Left hindlimb (tissue), 1 donor: ENCODE results near the gene NUP214.
A peak's percentile ranks its signal among the peaks of the same experiment; 100 is the strongest.

Experiments used
- DNase-seq: peaks from one replicate; pipeline ENCODE4 v3.0.0-alpha.2; 2018

The NUP214 gene

GRCh38 chr9:131125288-131126058 lies at the start of gene NUP214:
NUP214 (plus strand) TSS chr9:131125586; CDS start chr9:131125705, 119 bp downstream.
- DNase-seq, result peak; percentile 99

DNA sequence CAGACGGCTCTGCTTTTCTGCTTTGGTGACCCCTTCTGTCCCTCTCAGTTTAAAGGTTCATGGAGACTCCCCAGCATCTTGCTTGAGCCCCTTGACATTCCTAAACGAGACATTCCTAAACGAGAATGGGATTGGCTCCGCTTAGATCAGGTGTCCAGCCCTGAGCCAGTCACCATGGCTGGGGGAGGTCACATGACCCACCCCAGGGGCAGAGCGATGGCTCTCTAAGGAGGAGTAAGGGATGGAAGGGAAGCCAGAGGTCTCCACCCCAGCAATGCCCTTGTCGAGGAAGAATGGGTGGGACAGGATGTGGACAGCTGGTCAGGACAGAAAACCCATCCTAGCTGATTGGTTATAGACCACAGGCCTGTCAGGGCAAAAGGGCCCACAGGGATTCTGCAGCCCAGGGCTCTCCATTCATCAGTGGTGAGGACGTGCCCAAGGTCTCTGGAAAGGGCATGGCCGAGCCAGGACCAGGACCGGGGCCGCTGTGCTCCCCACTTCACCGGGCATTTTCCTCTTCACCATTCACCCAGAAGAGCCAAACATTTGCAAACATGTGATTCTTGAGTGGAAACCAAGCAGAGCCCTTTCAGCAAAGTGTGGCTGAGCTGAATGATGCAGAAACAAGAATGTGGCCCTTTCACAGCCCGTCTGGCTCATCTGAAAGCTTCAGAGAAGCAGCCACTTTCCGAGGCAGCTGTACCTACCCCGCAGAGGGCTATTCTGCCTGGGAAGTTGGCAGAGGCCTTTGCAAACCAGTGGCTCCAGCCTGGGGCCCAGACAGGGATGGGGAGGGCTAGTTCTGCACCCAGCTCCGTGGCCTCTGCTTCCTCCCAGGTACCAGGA lies 48.8 kb upstream of the NUP214 start:
- DNase-seq, result no peak

- DNase-seq, result no peak
Measured at GRCh38 chr9:131078427-131079366, 46.7 kb upstream of the NUP214 start.

DNA sequence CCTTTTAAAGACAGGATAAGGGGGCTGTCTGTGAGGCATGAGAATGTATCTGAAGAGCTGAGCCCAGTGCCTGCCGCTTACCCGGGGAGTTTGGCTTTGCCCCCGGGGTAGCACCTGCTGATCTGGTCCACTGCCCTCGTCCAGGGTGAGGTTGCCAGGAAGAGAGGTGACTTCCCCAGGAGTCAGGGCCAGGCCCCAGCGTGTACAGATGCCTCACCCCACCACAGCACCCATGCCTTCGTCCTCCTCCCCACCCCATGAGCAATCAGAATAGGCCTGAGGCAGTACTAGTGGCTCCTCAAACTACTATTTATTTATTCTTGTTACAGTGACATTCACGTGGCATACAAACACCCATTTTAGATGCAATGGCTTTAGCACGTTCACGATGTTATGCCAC lies 44.8 kb upstream of the NUP214 start:
- DNase-seq, result no peak

DNA sequence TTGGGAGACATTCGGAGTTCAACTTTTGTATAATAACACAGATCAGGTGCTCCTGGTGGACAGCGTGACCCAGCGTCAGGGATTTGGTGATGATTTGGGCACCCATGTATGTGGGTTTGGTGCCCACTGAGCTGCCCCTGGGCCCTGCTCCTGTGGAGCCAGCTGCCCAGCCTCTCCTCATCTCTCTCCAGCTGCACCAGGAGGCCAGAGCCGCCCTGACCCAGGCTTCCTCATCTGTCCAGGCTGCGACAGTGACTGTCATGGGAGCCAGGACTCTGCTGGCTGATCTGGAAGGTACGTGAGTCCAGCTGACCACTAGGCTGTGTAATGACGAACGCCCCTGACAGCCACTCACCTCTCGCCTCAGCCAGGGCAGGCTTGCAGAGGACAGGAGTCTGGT lies 43.5 kb upstream of the NUP214 start:
- DNase-seq, result no peak

- no peak for DNase-seq
Measured at GRCh38 chr9:131082774-131083512, 42.4 kb upstream of the NUP214 start.

DNA sequence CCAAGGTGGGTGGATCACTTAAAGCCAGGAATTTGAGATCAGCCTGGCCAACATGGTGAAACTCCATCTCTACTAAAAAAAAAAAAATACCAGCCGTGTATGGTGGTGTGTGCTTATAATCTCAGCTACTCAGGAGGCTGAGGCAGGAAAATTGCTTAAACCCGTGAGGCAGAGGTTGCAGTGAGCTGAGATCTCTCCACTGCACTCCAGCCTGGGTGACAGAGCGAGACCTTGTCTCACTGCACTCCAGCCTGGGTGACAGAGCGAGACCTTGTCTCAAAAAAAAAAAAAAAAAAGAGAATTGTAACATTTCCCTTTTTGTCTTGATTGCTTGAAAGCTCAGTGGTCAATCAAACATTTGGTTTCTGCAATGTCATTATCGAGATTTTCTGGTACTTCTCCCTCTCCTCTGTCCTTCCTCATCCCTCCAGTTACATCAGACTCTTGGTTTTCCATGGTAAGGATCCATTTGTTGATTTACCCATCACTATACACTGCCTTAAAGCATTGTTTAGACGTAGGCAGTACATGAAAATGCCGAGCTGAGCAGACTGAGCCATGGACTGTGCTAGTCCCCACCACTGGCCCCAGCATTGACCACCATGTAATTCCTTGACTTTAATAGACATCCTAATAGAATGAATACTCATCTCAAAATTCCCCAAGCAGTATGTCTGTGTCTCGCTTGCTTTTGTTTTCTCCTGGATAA lies 40.6 kb upstream of the NUP214 start:
- no peak for DNase-seq

DNA sequence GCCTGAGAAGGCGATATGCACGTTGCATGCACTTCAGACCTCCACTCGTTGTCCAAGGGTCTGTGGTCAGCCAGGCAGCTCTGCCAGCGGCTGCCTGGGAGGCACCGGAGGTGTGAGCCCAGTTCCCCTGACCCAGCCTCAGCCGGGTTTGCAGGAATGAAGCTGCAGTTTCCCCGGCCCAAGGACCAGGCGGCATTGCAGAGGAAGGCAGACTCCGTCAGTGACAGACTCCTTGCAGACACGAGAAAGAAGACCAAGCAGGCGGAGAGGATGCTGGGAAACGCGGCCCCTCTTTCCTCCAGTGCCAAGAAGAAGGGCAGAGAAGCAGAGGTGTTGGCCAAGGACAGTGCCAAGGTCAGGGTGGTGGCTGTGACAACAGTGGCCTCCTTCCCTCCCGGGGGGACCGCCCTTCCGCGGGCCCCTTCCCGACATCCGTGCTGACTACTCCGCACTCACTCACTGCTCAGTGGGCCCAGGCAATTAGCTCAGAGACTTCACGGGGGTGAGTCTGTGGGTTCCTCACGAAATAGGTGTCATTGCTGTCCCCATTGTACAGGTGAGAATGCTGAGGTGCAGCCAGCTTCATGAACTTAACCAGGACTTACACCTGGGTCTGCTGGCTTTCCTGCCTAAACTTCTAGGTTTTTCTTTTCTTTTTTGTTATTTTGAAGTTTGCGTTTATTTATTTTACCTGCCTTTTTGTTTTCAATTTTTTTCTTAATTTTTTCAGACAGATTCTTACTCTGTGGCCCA lies 39.8 kb upstream of the NUP214 start:
- DNase-seq, result no peak

DNA sequence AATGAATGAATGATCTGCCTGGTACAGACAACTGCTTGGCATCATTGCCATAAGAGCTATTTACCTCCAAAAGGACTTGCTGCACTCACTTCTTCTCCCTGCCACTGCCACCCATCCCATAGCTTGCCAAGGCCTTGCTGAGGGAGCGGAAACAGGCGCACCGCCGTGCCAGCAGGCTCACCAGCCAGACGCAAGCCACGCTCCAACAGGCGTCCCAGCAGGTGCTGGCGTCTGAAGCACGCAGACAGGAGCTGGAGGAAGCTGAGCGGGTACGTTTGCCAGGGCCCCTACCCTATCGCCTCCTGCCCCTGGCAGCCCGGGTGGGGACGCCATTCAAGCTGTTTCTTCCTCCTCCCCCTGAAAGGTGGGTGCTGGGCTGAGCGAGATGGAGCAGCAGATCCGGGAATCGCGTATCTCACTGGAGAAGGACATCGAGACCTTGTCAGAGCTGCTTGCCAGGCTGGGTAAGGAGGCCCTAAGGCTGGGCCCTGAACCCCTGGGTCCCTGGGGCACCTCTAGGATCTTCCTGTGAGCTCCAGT lies 38.0 kb upstream of the NUP214 start:
- no peak for DNase-seq

DNA sequence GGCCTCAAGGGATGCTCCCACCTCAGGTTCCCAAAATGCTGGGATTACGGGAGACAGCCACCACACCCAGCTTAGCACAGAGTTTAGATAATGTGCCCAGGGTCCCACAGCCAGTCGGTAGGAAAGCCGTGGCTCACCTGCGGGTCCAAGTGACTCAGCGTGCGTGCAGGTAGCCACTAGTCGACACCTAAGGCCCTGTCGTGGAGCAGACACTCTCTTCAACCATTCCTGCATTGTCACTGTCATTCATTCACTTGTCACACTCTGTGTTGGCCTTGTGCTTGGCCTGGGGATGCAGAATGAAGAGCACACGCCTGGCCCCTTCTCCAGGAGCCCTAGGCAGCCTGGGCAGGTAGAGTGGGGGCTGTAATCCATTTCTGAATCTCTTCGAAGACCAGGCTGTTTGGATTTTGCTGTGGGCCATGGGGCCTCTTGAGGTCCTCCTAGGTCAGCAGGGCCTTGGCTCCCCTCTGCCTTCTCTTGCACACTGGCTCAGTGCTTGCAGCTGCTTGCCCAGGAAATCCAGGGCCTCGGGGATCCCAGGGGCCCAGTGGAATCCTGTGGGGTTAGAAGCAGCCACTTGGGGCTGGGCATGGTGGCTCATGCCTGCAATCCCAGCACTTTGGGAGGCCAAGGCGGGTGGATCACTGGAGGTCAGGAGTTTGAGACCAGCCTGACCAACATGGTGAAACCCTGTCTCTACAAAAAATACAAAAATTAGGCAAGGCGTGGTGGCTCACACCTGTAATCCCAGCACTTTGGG lies 35.2 kb upstream of the NUP214 start:
- no peak for DNase-seq

- no peak for DNase-seq
Measured at GRCh38 chr9:131091352-131091992, 33.9 kb upstream of the NUP214 start.

DNA sequence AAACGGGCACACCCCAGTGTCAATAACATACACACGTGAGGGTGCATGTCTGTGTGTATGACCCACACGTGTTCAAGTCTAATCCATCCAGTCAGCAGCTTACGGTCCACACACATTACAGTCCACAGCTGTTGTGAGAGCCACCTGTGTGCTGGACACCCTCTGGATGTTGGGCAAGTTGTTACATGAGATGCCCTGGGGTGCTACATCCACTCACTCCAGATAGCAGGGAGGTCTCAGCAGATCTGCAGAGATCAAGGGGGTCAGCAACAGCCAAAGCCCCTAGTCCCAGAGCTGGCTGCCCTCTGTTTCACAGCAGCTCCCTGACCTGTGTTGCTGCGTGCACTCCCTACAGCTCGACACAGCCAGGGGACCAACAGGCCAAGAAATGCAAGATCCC lies 33.4 kb upstream of the NUP214 start:
- no peak for DNase-seq

DNA sequence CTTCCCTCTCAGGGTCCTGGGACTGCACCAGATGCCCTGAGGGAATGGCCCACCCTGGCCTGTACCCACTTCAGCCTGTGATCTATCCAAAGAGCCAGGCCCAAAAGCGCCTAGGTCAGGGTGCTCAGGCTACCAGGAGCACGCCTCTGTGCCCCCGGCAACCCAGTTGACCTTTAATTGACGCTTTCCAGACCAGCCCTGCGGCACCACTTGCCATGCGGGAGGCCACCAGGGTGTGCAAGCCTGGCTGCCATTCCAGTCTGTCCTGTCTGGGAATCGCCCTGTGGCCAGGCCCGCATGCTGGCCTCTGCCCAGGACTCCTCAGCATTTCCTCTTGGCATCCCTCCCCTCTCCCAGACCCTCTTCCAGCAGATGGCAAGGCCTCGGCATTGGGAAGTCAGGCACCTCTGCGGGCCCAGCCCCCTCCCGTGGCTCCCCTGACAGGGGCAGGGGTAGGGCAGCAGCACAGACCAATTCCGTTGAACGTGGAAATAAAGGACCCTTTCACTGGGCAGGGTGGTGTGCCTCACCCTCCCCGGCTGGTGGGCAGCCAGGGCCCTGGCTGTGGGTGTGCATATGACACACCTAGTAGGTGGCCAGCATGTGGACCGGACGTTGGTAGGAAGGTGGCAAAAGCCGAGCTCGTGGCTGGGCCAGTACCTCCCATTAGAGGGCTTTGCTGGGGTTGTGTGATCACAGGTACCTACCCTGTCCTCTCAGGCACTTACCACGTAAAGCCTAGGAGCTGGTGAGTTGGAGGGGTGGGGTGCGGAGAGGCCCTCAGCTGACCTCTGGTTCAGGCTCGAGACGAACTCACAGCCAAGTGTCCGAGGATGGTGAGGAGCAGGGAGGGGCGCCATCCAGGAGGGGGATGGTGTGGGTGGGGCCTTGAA lies 32.6 kb upstream of the NUP214 start:
- DNase-seq, result no peak

GRCh38 chr9:131094015-131094414 lies 31.4 kb upstream of the NUP214 start:
- DNase-seq, result no peak

DNA sequence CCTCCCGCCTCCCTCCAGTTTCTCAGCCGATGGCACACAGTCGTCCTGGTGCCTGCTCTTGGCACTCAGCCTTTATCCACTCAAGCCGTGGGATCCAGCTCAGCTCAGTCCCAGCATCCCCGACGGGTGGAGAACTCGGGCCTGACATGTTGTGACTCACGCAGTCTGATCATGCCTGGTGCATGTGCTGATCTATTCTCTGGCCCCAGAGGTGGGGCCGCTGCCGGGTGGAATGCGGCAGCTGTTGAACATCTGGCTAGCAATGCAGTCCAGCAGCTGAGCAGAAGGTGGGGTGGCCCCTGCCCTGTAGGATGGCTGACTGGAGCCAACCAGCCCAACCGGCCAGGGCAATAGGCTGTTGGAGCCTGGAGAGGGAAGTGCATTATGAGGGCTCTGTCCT lies 30.8 kb upstream of the NUP214 start:
- DNase-seq, result peak; percentile 68

DNA sequence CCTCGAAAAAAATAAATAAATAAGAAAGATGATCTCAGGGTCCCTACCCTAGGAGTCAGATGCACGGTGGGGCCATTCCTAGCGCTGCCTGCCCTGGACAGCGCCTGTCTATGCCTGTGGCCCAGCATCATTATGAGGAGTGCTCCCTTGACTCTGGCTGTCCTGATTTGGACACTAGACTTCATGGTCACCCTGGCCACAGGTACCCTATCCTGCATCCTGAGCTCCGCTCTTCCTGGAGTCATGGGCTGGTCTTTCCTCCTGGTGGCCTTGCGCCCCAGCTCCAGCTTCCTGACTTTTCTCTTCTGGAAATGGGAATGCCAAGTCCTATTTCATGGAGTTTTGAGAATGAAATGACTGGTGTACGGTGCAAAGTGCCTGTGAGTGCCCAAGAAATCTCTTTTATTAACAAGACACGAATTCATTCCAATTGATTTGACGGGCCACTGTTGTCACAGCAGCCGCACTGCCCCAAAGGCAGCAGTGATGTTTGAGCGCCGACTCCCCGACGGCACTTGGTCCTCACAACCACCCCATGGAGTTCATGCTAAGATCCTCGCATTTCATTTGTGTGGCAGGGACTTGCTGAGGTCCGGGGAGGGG lies 29.6 kb upstream of the NUP214 start:
- no peak for DNase-seq

GRCh38 chr9:131096269-131097125 lies 28.9 kb upstream of the NUP214 start, which contains the start of gene AIF1L:
AIF1L (plus strand) TSS chr9:131096531; CDS start chr9:131096630, 99 bp downstream.
- peak; percentile 64 for DNase-seq
